Measurements from ENCODE around the gene GPR137.

- TF ChIP-seq, protein P1, sequence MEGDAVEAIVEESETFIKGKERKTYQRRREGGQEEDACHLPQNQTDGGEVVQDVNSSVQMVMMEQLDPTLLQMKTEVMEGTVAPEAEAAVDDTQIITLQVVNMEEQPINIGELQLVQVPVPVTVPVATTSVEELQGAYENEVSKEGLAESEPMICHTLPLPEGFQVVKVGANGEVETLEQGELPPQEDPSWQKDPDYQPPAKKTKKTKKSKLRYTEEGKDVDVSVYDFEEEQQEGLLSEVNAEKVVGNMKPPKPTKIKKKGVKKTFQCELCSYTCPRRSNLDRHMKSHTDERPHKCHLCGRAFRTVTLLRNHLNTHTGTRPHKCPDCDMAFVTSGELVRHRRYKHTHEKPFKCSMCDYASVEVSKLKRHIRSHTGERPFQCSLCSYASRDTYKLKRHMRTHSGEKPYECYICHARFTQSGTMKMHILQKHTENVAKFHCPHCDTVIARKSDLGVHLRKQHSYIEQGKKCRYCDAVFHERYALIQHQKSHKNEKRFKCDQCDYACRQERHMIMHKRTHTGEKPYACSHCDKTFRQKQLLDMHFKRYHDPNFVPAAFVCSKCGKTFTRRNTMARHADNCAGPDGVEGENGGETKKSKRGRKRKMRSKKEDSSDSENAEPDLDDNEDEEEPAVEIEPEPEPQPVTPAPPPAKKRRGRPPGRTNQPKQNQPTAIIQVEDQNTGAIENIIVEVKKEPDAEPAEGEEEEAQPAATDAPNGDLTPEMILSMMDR (IDR thresholded peaks at IDR 0.05; ENCODE audit: low read length) = no peak
- no peak for TF ChIP-seq EZH2 (IDR thresholded peaks at IDR 0.05; ENCODE audit: borderline replicate concordance, low read length)
Observed at GRCh38 chr11:64263947-64264317, 21.7 kb upstream of the GPR137 start.

Measured in OCI-LY1 (cell line).